GM12872 (cell line): ENCODE data around the gene PRPH2.

Experiments
- CTCF ChIP-seq: IDR thresholded peaks from 3 replicates; pipeline ENCODE4 v1.5.1; 2011; ENCODE audit warnings: low read depth, mild to moderate bottlenecking, low read length, moderate library complexity; ENCODE audit not compliant: insufficient read depth

Gene PRPH2

GRCh38 chr6:42704937-42705374, 17.4 kb downstream of the PRPH2 start:
- no peak for TF ChIP-seq CTCF

- no peak for TF ChIP-seq CTCF
Observed at GRCh38 chr6:42704251-42704936, 18.0 kb downstream of the PRPH2 start.

- no peak for TF ChIP-seq CTCF
Observed at GRCh38 chr6:42702200-42702599, 20.2 kb downstream of the PRPH2 start.

GRCh38 chr6:42698217-42698616, 24.2 kb downstream of the PRPH2 start:
- TF ChIP-seq CTCF, result no peak

- TF ChIP-seq CTCF, result no peak
Observed at GRCh38 chr6:42697268-42697655, 25.1 kb downstream of the PRPH2 start.

- no peak for TF ChIP-seq CTCF
Observed at GRCh38 chr6:42696526-42697267, 25.7 kb downstream of the PRPH2 start.

GRCh38 chr6:42694586-42694985, 27.8 kb downstream of the PRPH2 start:
- no peak for TF ChIP-seq CTCF
